H9 (cell line): ENCODE measurements around the gene PPM1M. TPM values are rescaled to one million over a fixed set of nuclear protein-coding genes. Genes with fewer than 3 reads are reported as not detected.

Experiments
- DNase-seq: peaks from one replicate; pipeline ENCODE4 v3.0.0-alpha.2; 2017
- H2AFZ ChIP-seq: one replicate; pipeline ENCODE4 v1.6.1; 2013; ENCODE audit warnings: mild to moderate bottlenecking, low read length, control low read depth, moderate library complexity
- H2AK5ac ChIP-seq: 2 replicates; pipeline ENCODE4 v1.6.1; 2013; ENCODE audit warnings: low read length, control low read depth, mixed read lengths; ENCODE audit not compliant: insufficient read length
- H2BK120ac ChIP-seq: one replicate; pipeline ENCODE4 v1.6.1; 2013; ENCODE audit warnings: low read depth, mild to moderate bottlenecking, low read length, control low read depth, inconsistent platforms; ENCODE audit not compliant: poor library complexity, severe bottlenecking
- H2BK12ac ChIP-seq: 2 replicates; pipeline ENCODE4 v1.6.1; 2013; ENCODE audit warnings: low read length, control low read depth, mixed read lengths, low read depth; ENCODE audit not compliant: insufficient read length
- H2BK15ac ChIP-seq: 2 replicates; pipeline ENCODE4 v1.6.1; 2013; ENCODE audit warnings: low read depth, low read length, control low read depth
- H2BK20ac ChIP-seq: one replicate; pipeline ENCODE4 v1.6.1; 2013; ENCODE audit warnings: low read depth, mild to moderate bottlenecking, low read length, control low read depth, inconsistent platforms; ENCODE audit not compliant: poor library complexity, severe bottlenecking
- H2BK5ac ChIP-seq: 2 replicates; pipeline ENCODE4 v1.6.1; 2013; ENCODE audit warnings: low read length, control low read depth, mixed read lengths; ENCODE audit not compliant: insufficient read length
- H3K14ac ChIP-seq: 2 replicates; pipeline ENCODE4 v1.6.1; 2013; ENCODE audit warnings: low read length, control low read depth; ENCODE audit not compliant: insufficient read depth
- H3K18ac ChIP-seq: 2 replicates; pipeline ENCODE4 v1.6.1; 2013; ENCODE audit warnings: low read depth, mild to moderate bottlenecking, mixed read lengths, low read length, control low read depth; ENCODE audit not compliant: insufficient read length
- H3K23ac ChIP-seq: 2 replicates; pipeline ENCODE4 v1.6.1; 2013; ENCODE audit warnings: low read length, control low read depth, mixed read lengths, low read depth; ENCODE audit not compliant: insufficient read length
- H3K23me2 ChIP-seq: 2 replicates; pipeline ENCODE4 v1.6.1; 2013; ENCODE audit warnings: low read depth, mild to moderate bottlenecking, mixed read lengths, low read length, control low read depth; ENCODE audit not compliant: insufficient read length, poor library complexity, severe bottlenecking
- H3K27ac ChIP-seq: 2 replicates; pipeline ENCODE4 v1.5.1; 2013; ENCODE audit warnings: low read length, control low read depth, mixed read lengths, low read depth; ENCODE audit not compliant: insufficient read length
- H3K27me3 ChIP-seq: 2 replicates; pipeline ENCODE4 v1.6.1; 2013; ENCODE audit warnings: low read length, control low read depth, inconsistent platforms; ENCODE audit not compliant: insufficient read depth
- H3K4ac ChIP-seq: 2 replicates; pipeline ENCODE4 v1.6.1; 2013; ENCODE audit warnings: low read depth, mild to moderate bottlenecking, control low read depth, inconsistent platforms, low read length, moderate library complexity
- H3K4me1 ChIP-seq: 2 replicates; pipeline ENCODE4 v1.6.1; 2013; ENCODE audit warnings: low read length, control low read depth, inconsistent platforms; ENCODE audit not compliant: insufficient read depth
- H3K4me2 ChIP-seq: 2 replicates; pipeline ENCODE4 v1.6.1; 2013; ENCODE audit warnings: low read length, control low read depth, mixed read lengths; ENCODE audit not compliant: insufficient read length, insufficient read depth
- H3K56ac ChIP-seq: 2 replicates; pipeline ENCODE4 v1.6.1; 2013; ENCODE audit warnings: low read depth, mild to moderate bottlenecking, mixed read lengths, low read length, control low read depth; ENCODE audit not compliant: insufficient read length
- H3K79me1 ChIP-seq: 2 replicates; pipeline ENCODE4 v1.6.1; 2013; ENCODE audit warnings: low read depth, mild to moderate bottlenecking, moderate library complexity, low read length, control low read depth, inconsistent platforms; ENCODE audit not compliant: insufficient read depth, poor library complexity, severe bottlenecking
- H3K79me2 ChIP-seq: 2 replicates; pipeline ENCODE4 v1.6.1; 2013; ENCODE audit warnings: low read length, control low read depth, inconsistent platforms; ENCODE audit not compliant: insufficient read depth
- H3K9ac ChIP-seq: 2 replicates; pipeline ENCODE4 v1.6.1; 2013; ENCODE audit warnings: low read length, control low read depth, mixed read lengths; ENCODE audit not compliant: insufficient read length; ENCODE audit errors: extremely low read depth
- H3K9me3 ChIP-seq: one replicate; pipeline ENCODE4 v1.6.1; 2013; ENCODE audit warnings: low read depth, low read length, inconsistent platforms; ENCODE audit not compliant: control insufficient read depth
- H3T11ph ChIP-seq: one replicate; pipeline ENCODE4 v1.6.1; 2013; ENCODE audit warnings: mild to moderate bottlenecking, low read length, control low read depth, inconsistent platforms
- H4K20me1 ChIP-seq: one replicate; pipeline ENCODE4 v1.6.1; 2013; ENCODE audit not compliant: control insufficient read depth, insufficient read length, insufficient read depth
- H4K5ac ChIP-seq: 2 replicates; pipeline ENCODE4 v1.6.1; 2013; ENCODE audit warnings: low read depth, mild to moderate bottlenecking, mixed read lengths, low read length, control low read depth; ENCODE audit not compliant: insufficient read length
- H4K8ac ChIP-seq: replicated peaks from 2 replicates; pipeline ENCODE4 v1.6.1; 2013; ENCODE audit warnings: low read length, control low read depth, mixed read lengths, low read depth; ENCODE audit not compliant: insufficient read length
- H4K91ac ChIP-seq: 2 replicates; pipeline ENCODE4 v1.6.1; 2013; ENCODE audit warnings: low read depth, mild to moderate bottlenecking, moderate library complexity, mixed read lengths, low read length, control low read depth; ENCODE audit not compliant: insufficient read length
- H3K27ac Mint-ChIP-seq, 3 experiments: 2 replicates in 2 of 3; 3 replicates in 1 of 3; pipeline ENCODE4 v1.8.0; 2020 to 2021; ENCODE audit warnings: mixed read lengths in 3 of 3, mild to moderate bottlenecking in 1 of 3, moderate library complexity in 1 of 3
- H3K27me3 Mint-ChIP-seq: 2 replicates; pipeline ENCODE4 v1.8.0; 2021; ENCODE audit warnings: low read depth, mild to moderate bottlenecking, moderate library complexity, mixed read lengths
- H3K36me3 Mint-ChIP-seq, 3 experiments: 2 replicates in 2 of 3; 3 replicates in 1 of 3; pipeline ENCODE4 v1.8.0; 2020 to 2021; ENCODE audit warnings: low read depth in 3 of 3, mixed read lengths in 3 of 3; ENCODE audit not compliant: insufficient read depth in 1 of 3
- H3K4me1 Mint-ChIP-seq, 2 experiments: 2 replicates each; pipeline ENCODE4 v1.8.0; 2020; ENCODE audit warnings: mixed read lengths in 2 of 2
- H3K4me3 Mint-ChIP-seq, 2 experiments: 2 replicates in 1 of 2; 3 replicates in 1 of 2; pipeline ENCODE4 v1.8.0; 2020 to 2021; ENCODE audit warnings: mild to moderate bottlenecking in 2 of 2, mixed read lengths in 2 of 2, moderate library complexity in 1 of 2
- H3K9me3 Mint-ChIP-seq, 2 experiments: 2 replicates in 1 of 2; 3 replicates in 1 of 2; pipeline ENCODE4 v1.8.0; 2020; ENCODE audit warnings: mild to moderate bottlenecking in 2 of 2, mixed read lengths in 2 of 2, moderate library complexity in 1 of 2
- CTCF ChIP-seq: fragments of 200-600 bp; sonication (generic); conservative IDR thresholded peaks from 3 replicates; pipeline ENCODE4 v1.8.0; 2021; ENCODE audit warnings: antibody characterized with exemption, mild to moderate bottlenecking
- WGBS: extraction: QIAGEN DNeasy Blood & Tissue Kit; methylation state at CpG from one replicate; pipeline ENCODE4 v1.1.7; 2013; ENCODE audit warnings: missing lambda C conversion rate, low lambda C conversion rate, mixed read lengths; ENCODE audit not compliant: insufficient read length; ENCODE audit errors: extremely low coverage; 5-methylcytosine and 5-hydroxymethylcytosine counted together
- total RNA-seq: library from RNA; stranded (reverse); gene quantifications from 2 replicates; pipeline ENCODE4 v1.2.1, GENCODE V29; 2021

The PPM1M gene
- total RNA-seq, 1 experiment from 2014 or later: 7.4 TPM

- no peak overlapping the region for H3K4me2 ChIP-seq
- H3T11ph ChIP-seq: no peak overlapping the region
- H3K9me3 ChIP-seq: no peaks in the 10 kb centered on the region
- H2BK5ac ChIP-seq: no peak overlapping the region
- H3K4me1 ChIP-seq: no peaks in the 10 kb centered on the region
- H3K14ac ChIP-seq: no peak overlapping the region
- H4K5ac ChIP-seq: no peak overlapping the region
- no peak overlapping the region for H2BK120ac ChIP-seq
- no peaks in the 10 kb centered on the region for H3K79me2 ChIP-seq
- H3K79me1 ChIP-seq: no peaks in the 10 kb centered on the region
- no peaks in the 10 kb centered on the region for H4K20me1 ChIP-seq
- no CpG with 5 or more reads among the region's 9 CpGs for WGBS
- H2AK5ac ChIP-seq: no peak overlapping the region
- H3K18ac ChIP-seq: no peak overlapping the region
- Mint-ChIP-seq H3K4me1 (peaks cover 15 to 28% of the 10 kb centered on the region in 2 experiments), H3K27ac (no peak overlapping the region), H3K27me3 (peaks cover 46% of the 10 kb centered on the region), H3K36me3 (peaks cover 0 to 17% (median 10%) of the 10 kb centered on the region in 3 experiments; a peak in 5 of 7 replicates), H3K4me3 (peak overlapping the region; percentile 53 to 74; a peak in 4 of 5 replicates), H3K9me3 (peaks cover 0 to 5% of the 10 kb centered on the region in 2 experiments; a peak in 2 of 5 replicates)
- H2AFZ ChIP-seq: no peak overlapping the region
- H3K9ac ChIP-seq: no peak overlapping the region
- peak; percentile 27 for DNase-seq
- H3K27ac ChIP-seq: no peak overlapping the region
- no peak overlapping the region for H3K56ac ChIP-seq
- no peak overlapping the region for H3K4ac ChIP-seq
- H3K27me3 ChIP-seq: peaks cover 14% of the 10 kb centered on the region; the same call in 1 of the 2 replicates
- no peak overlapping the region for H3K23ac ChIP-seq
- H4K91ac ChIP-seq: no peak overlapping the region
- no peak overlapping the region for H4K8ac ChIP-seq
- H2BK12ac ChIP-seq: no peak overlapping the region
- H2BK20ac ChIP-seq: no peak overlapping the region
- H2BK15ac ChIP-seq: no peak overlapping the region
- peaks cover 3% of the 10 kb centered on the region for H3K23me2 ChIP-seq
- no peak for TF ChIP-seq CTCF
These were observed 1.5 kb upstream of the PPM1M start for GRCh38 chr3:52243791-52244628.
